GM12878 (cell line): ENCODE measurements around the gene KIDINS220. TPM values are rescaled to one million over a fixed set of nuclear protein-coding genes. Genes with fewer than 3 reads are reported as not detected.

Experiments used
- ATAC-seq: fragments of 200-7000 bp; cut with Tn5 transposase; 3 replicates; pipeline ENCODE4 v1.9.1; 2020; ENCODE audit warnings: mild to moderate bottlenecking, moderate library complexity
- BruUV-seq: library from RNA; stranded (reverse); fragments of 400-500 nt; replicated peaks from 2 replicates; lab custom pipeline; 2021; lab: Mats Ljungman, UMichigan
- CTCF ChIA-PET: fragments of 300-600 bp; sonication (Branson Sonifier 250); formaldehyde crosslinking; extraction: SDS; loops from one replicate; lab custom pipeline; 2021; ENCODE audit warnings: inconsistent platforms; lab: Yijun Ruan, JAX
- POLR2A ChIA-PET: fragments of 350-600 bp; formaldehyde crosslinking; extraction: SDS; loops from one replicate; lab custom pipeline; 2021; ENCODE audit warnings: inconsistent platforms; lab: Charles Lee
- RAD21 ChIA-PET: fragments of 300-600 bp; sonication (Branson Sonifier 250); formaldehyde crosslinking; loops from one replicate; lab custom pipeline; 2023; ENCODE audit warnings: antibody characterized with exemption; ENCODE audit not compliant: unreplicated experiment; lab: Charles Lee
- SMC1A ChIA-PET: fragments of 300-600 bp; sonication (Branson Sonifier 250); formaldehyde crosslinking; loops from one replicate; lab custom pipeline; 2023; ENCODE audit not compliant: unreplicated experiment, uncharacterized antibody; lab: Charles Lee
- DNase-seq: peaks from one replicate; pipeline ENCODE4 v3.0.0-alpha.2; 2011; ENCODE audit warnings: low read depth, low spot score
- FAIRE-seq: peaks from 3 replicates; lab custom pipeline; 2011; peaks lifted over from hg19 to GRCh38; lab: Jason Lieb, UNC
- H2AFZ ChIP-seq: 2 replicates; pipeline ENCODE4 v1.6.0; 2011; ENCODE audit warnings: low read depth, low read length, control low read depth; ENCODE audit not compliant: control insufficient read depth
- H3K27ac ChIP-seq: 2 replicates; pipeline ENCODE4 v1.5.1; 2011; ENCODE audit warnings: control low read depth; ENCODE audit not compliant: control insufficient read depth, insufficient read depth
- H3K27me3 ChIP-seq, 2 experiments: replicated peaks in 1 of 2; 2 replicates each; pipeline versions ENCODE4 v1.6.0 to v1.6.1; 2011; ENCODE audit warnings: low read length in 1 of 2; ENCODE audit not compliant: control insufficient read depth in 2 of 2, insufficient read depth in 2 of 2
- H3K36me3 ChIP-seq, 2 experiments: 2 replicates each; pipeline ENCODE4 v1.5.1; 2011; ENCODE audit warnings: low read length in 1 of 2; ENCODE audit not compliant: control insufficient read depth in 2 of 2, insufficient read depth in 2 of 2
- H3K4me1 ChIP-seq: 2 replicates; pipeline ENCODE4 v1.6.1; 2011; ENCODE audit warnings: mild to moderate bottlenecking, low read length, moderate library complexity, mixed read lengths; ENCODE audit not compliant: control insufficient read depth, insufficient read depth
- H3K4me2 ChIP-seq: 2 replicates; pipeline ENCODE4 v1.6.0; 2011; ENCODE audit warnings: control low read depth; ENCODE audit not compliant: control insufficient read depth, insufficient read depth
- H3K4me3 ChIP-seq: fragments of 200-600 bp; sonication (generic); 2 replicates; pipeline ENCODE4 v1.5.1; 2016
- H3K79me2 ChIP-seq: 2 replicates; pipeline ENCODE4 v1.6.0; 2011; ENCODE audit warnings: low read length; ENCODE audit not compliant: control insufficient read depth, insufficient read depth
- H3K9ac ChIP-seq: 2 replicates; pipeline ENCODE4 v1.8.0; 2011; ENCODE audit warnings: low read length, control low read depth, mixed read lengths; ENCODE audit not compliant: control insufficient read depth, insufficient read depth
- H3K9me3 ChIP-seq: replicated peaks from 3 replicates; pipeline ENCODE4 v1.5.1; 2011; ENCODE audit warnings: mild to moderate bottlenecking, low read length; ENCODE audit not compliant: control insufficient read depth, insufficient read depth
- H4K20me1 ChIP-seq: 2 replicates; pipeline ENCODE4 v1.6.0; 2011; ENCODE audit not compliant: control insufficient read depth, insufficient read depth
- BCL3 ChIP-seq: IDR thresholded peaks from 2 replicates; pipeline ENCODE4 v1.6.1; 2011; ENCODE audit warnings: borderline replicate concordance, low read depth, mild to moderate bottlenecking, moderate library complexity, low read length; ENCODE audit not compliant: insufficient read depth, poor library complexity, severe bottlenecking
- CEBPB ChIP-seq, 2 experiments: fragments of 150-350 bp in 1 of 2; IDR thresholded peaks; 2 replicates each; pipeline ENCODE4 v1.6.1; 2012 to 2014; ENCODE audit warnings: low read depth in 2 of 2, low read length in 2 of 2, borderline replicate concordance in 1 of 2, inconsistent platforms in 1 of 2
- E2F4 ChIP-seq: IDR thresholded peaks from 2 replicates; pipeline ENCODE4 v1.6.1; 2012; ENCODE audit warnings: low read depth, low read length, improper control_type of control experiment
- E4F1 ChIP-seq: fragments of 450-650 bp; IDR thresholded peaks from 2 replicates; pipeline ENCODE4 v1.6.1; 2018; ENCODE audit warnings: borderline replicate concordance, mild to moderate bottlenecking; ENCODE audit not compliant: partially characterized antibody
- GATAD2B ChIP-seq: fragments of 450-650 bp; conservative IDR thresholded peaks from 2 replicates; pipeline ENCODE4 v1.6.1; 2017; ENCODE audit warnings: low read depth, mild to moderate bottlenecking, moderate library complexity
- HCFC1 ChIP-seq: fragments of 150-350 bp; IDR thresholded peaks from 2 replicates; pipeline ENCODE4 v1.6.1; 2014; ENCODE audit warnings: low read length
- MLLT1 ChIP-seq: fragments of 450-650 bp; IDR thresholded peaks from 2 replicates; pipeline ENCODE4 v1.6.1; 2016; ENCODE audit warnings: mild to moderate bottlenecking
- NBN ChIP-seq: fragments of 450-650 bp; IDR thresholded peaks from 2 replicates; pipeline ENCODE4 v1.6.1; 2016
- NFYA ChIP-seq: IDR thresholded peaks from 2 replicates; pipeline ENCODE4 v1.6.1; 2011; ENCODE audit warnings: low read depth, mild to moderate bottlenecking, low read length, improper control_type of control experiment, borderline replicate concordance
- NR2F1 ChIP-seq: fragments of 450-650 bp; conservative IDR thresholded peaks from 2 replicates; pipeline ENCODE4 v1.6.1; 2017; ENCODE audit warnings: mild to moderate bottlenecking
- NRF1 ChIP-seq: conservative IDR thresholded peaks from 2 replicates; pipeline ENCODE4 v1.6.1; 2011; ENCODE audit warnings: mild to moderate bottlenecking, low read depth, low read length, improper control_type of control experiment
- RAD21 ChIP-seq: IDR thresholded peaks from 2 replicates; pipeline ENCODE4 v1.6.1; 2011; ENCODE audit warnings: mild to moderate bottlenecking, low read depth, low read length, moderate library complexity; ENCODE audit not compliant: insufficient read depth
- RBBP5 ChIP-seq: fragments of 200-600 bp; sonication (generic); conservative IDR thresholded peaks from 2 replicates; pipeline ENCODE4 v1.6.1; 2016
- WGBS: methylation state at CpG from one replicate; pipeline ENCODE4 v1.1.6; 2016; ENCODE audit warnings: low lambda C conversion rate; ENCODE audit not compliant: insufficient replicate concordance, insufficient coverage; ENCODE audit errors: missing lambda C conversion rate; 5-methylcytosine and 5-hydroxymethylcytosine counted together
- in situ Hi-C: fragments of 300-500 bp; cut with MboI; formaldehyde crosslinking; loops from 9 replicates; pipeline ENCODE4 v1.14.3; 2018; ENCODE audit warnings: mixed read lengths
- intact Hi-C: fragments of 100-400 bp; cut with micrococcal nuclease; formaldehyde crosslinking; loops from one replicate; pipeline ENCODE4 v1.14.2; 2022; ENCODE audit not compliant: unreplicated experiment
- polyA plus RNA-seq, 11 experiments: library from polyadenylated mRNA; depleted of rRNA in 4 of 11; unstranded in 6 of 11; stranded (reverse) in 5 of 11; fragments of >200 nt; fragmentation: Nextera tagmentation in 4 of 11; fragmentation: Illumina TruSeq in 1 of 11; extraction: Ambion mirVana in 4 of 11; extraction: Trizol in 1 of 11; gene quantifications; 1 replicate in 1 of 11; 2 replicates in 10 of 11; pipeline versions ENCODE4 v1.2.1 to v1.2.3, GENCODE V29; 2011 to 2016; ENCODE audit warnings: inconsistent platforms in 2 of 11, missing spikeins in 2 of 11, low read depth in 1 of 11
- total RNA-seq, 4 experiments: library from RNA; depleted of rRNA in 3 of 4; stranded (reverse); fragments of >200 nt in 3 of 4; fragmentation: Illumina TruSeq in 1 of 4; extraction: Trizol in 1 of 4; gene quantifications; 2 replicates each; pipeline versions ENCODE4 v1.2.1 to v1.2.3, GENCODE V29; 2013 to 2021

Gene KIDINS220
- total and polyA plus RNA-seq, 10 of the 15 experiments (the other 5 are each of a cell fraction or from before 2014, with no cell fraction given): 6.0 to 31.2 (median 16.0) TPM

- Histone ChIP-seq H3K4me2 (peak overlapping the region; percentile 85), H4K20me1 (no peaks in the 10 kb centered on the region), H3K36me3 (no peaks in the 10 kb centered on the region), H3K27ac (peak overlapping the region; percentile 71; the same call in 1 of the 2 replicates), H3K79me2 (peaks cover 25% of the 10 kb centered on the region), H3K4me1 (peaks cover 23% of the 10 kb centered on the region), H3K9ac (no peak overlapping the region), H3K4me3 (0 out of 2 replicates have a peak overlapping the region, but pooled peaks have one; percentile 72), H3K27me3 (peaks cover 0 to 13% of the 10 kb centered on the region in 2 experiments; a peak in 2 of 4 replicates), H2AFZ (no peak overlapping the region), H3K9me3 (peaks cover 11% of the 10 kb centered on the region; the same call in 2 of the 3 replicates)
- ChIA-PET RAD21 (interaction anchor here (0.6 to 5.2 kb wide), 43 partner anchors 10 to 1477 kb away, joined by 3 to 103 read pairs (median 7); no protein-coding TSS in a partner anchor), POLR2A (interaction anchor here (0.5 to 6.7 kb wide), 26 partner anchors 27 to 1296 kb away, joined by 3 to 98 read pairs (median 8); no protein-coding TSS in a partner anchor), SMC1A (interaction anchor here (0.7 to 4.8 kb wide), 41 partner anchors 9 to 1251 kb away, joined by 3 to 57 read pairs (median 5); no protein-coding TSS in a partner anchor), CTCF (interaction anchor here (0.6 to 4.4 kb wide), 26 partner anchors 23 to 1755 kb away, joined by 3 to 28 read pairs (median 4); no protein-coding TSS in a partner anchor)
- intact Hi-C loops: loop anchor here (5.0 to 10.0 kb wide), 6 partner anchors 445 to 1583 kb away; no protein-coding TSS in a partner anchor
- DNase-seq (no peak), ATAC-seq (peak; percentile 1; the same call in 2 of the 3 replicates), FAIRE-seq (no peak)
- 48% methylated on average over 19 of the region's 19 CpGs for WGBS
- no TSS peak for BruUV-seq
- in situ Hi-C loops: loop anchor here (5.0 to 10.0 kb wide), 4 partner anchors 255 to 1585 kb away; no protein-coding TSS in a partner anchor
- TF ChIP-seq HCFC1 (0 out of 2 replicates have a peak, but pooled peaks have one; percentile 23), MLLT1 (peak; percentile 98), GATAD2B (peak; percentile 58), BCL3 (no peak), NBN (peak; percentile 44; the same call in 1 of the 2 replicates), E2F4 (no peak), CEBPB (IDR thresholded peaks at IDR 0.05; ENCODE audit: borderline replicate concordance in 1 of 2, low read depth in 2 of 2, low read length in 2 of 2) (no peak), RAD21 (no peak), NFYA (no peak), NRF1 (no peak), E4F1 (no peak), RBBP5 (no peak), NR2F1 (no peak)
These were observed 157.3 kb downstream of the KIDINS220 start for GRCh38 chr2:8679827-8680731.
